GM23338 (cell line): ENCODE data around the gene GTPBP1. TPM values are rescaled to one million over a fixed set of nuclear protein-coding genes. Genes with fewer than 3 reads are reported as not detected.

Source experiments
- ATAC-seq: fragments of 200-7000 bp; cut with Tn5 transposase; 3 replicates; pipeline ENCODE4 v1.9.1; 2020
- DNase-seq: peaks from one replicate; pipeline ENCODE4 v3.0.0-alpha.2; 2015; ENCODE audit warnings: low spot score
- H2AFZ ChIP-seq: fragments of 200-600 bp; sonication (generic); 2 replicates; pipeline ENCODE4 v1.8.0; 2016; ENCODE audit warnings: antibody characterized with exemption, mild to moderate bottlenecking, moderate library complexity
- H3F3A ChIP-seq: fragments of 200-600 bp; sonication (generic); replicated peaks from 2 replicates; pipeline ENCODE4 v1.8.0; 2017; ENCODE audit warnings: antibody characterized with exemption, mixed run types, low read depth
- H3K27ac ChIP-seq: fragments of 200-600 bp; sonication (generic); 2 replicates; pipeline ENCODE4 v1.6.1; 2016; ENCODE audit warnings: low read depth
- H3K27me3 ChIP-seq: fragments of 200-600 bp; sonication (generic); 2 replicates; pipeline ENCODE4 v1.8.0; 2016; ENCODE audit warnings: mild to moderate bottlenecking, mixed run types, moderate library complexity; ENCODE audit not compliant: insufficient read depth
- H3K36me3 ChIP-seq: fragments of 200-600 bp; sonication (generic); 2 replicates; pipeline ENCODE4 v1.8.0; 2016; ENCODE audit warnings: mild to moderate bottlenecking; ENCODE audit not compliant: insufficient read depth
- H3K4me1 ChIP-seq: fragments of 200-600 bp; sonication (generic); 2 replicates; pipeline ENCODE4 v1.8.0; 2016; ENCODE audit warnings: mild to moderate bottlenecking, moderate library complexity; ENCODE audit not compliant: insufficient read depth
- H3K4me2 ChIP-seq: fragments of 200-600 bp; sonication (generic); 2 replicates; pipeline ENCODE4 v1.7.1; 2017; ENCODE audit warnings: mixed run types
- H3K4me3 ChIP-seq: fragments of 200-600 bp; sonication (generic); 2 replicates; pipeline ENCODE4 v1.6.1; 2016; ENCODE audit warnings: mixed run types
- H3K79me2 ChIP-seq: fragments of 200-600 bp; sonication (generic); replicated peaks from 2 replicates; pipeline ENCODE4 v1.8.0; 2017; ENCODE audit warnings: mild to moderate bottlenecking; ENCODE audit not compliant: insufficient read depth
- H3K9me2 ChIP-seq: fragments of 200-600 bp; sonication (generic); 2 replicates; pipeline ENCODE4 v1.8.0; 2017; ENCODE audit not compliant: insufficient read depth
- H4K20me1 ChIP-seq: fragments of 200-600 bp; sonication (generic); replicated peaks from 2 replicates; pipeline ENCODE4 v1.8.0; 2017; ENCODE audit warnings: mild to moderate bottlenecking; ENCODE audit not compliant: insufficient read depth
- H3K27ac Mint-ChIP-seq: 2 replicates; pipeline ENCODE4 v1.8.0; 2020; ENCODE audit warnings: inconsistent platforms, mild to moderate bottlenecking, moderate library complexity, mixed read lengths
- H3K27me3 Mint-ChIP-seq: 3 replicates; pipeline ENCODE4 v1.8.0; 2022; ENCODE audit warnings: low read depth, mild to moderate bottlenecking, moderate library complexity, mixed read lengths, inconsistent platforms; ENCODE audit not compliant: insufficient read depth, poor library complexity
- H3K36me3 Mint-ChIP-seq: 3 replicates; pipeline ENCODE4 v1.8.0; 2021; ENCODE audit warnings: low read depth, mild to moderate bottlenecking, inconsistent platforms, moderate library complexity, mixed read lengths
- H3K4me1 Mint-ChIP-seq: 3 replicates; pipeline ENCODE4 v1.8.0; 2020; ENCODE audit warnings: mild to moderate bottlenecking, inconsistent platforms, mixed read lengths
- H3K4me3 Mint-ChIP-seq: 3 replicates; pipeline ENCODE4 v1.8.0; 2021; ENCODE audit warnings: moderate library complexity, mild to moderate bottlenecking, inconsistent platforms, mixed read lengths
- H3K9me3 Mint-ChIP-seq: 3 replicates; pipeline ENCODE4 v1.8.0; 2020; ENCODE audit warnings: moderate library complexity, mild to moderate bottlenecking, inconsistent platforms, mixed read lengths
- CREB1 ChIP-seq: fragments of 250-450 bp; sonication (Bioruptor Pico); IDR thresholded peaks from 2 replicates; pipeline ENCODE4 v1.5.0; 2020; ENCODE audit warnings: low read depth, mild to moderate bottlenecking, moderate library complexity
- EZH2 ChIP-seq: fragments of 200-600 bp; sonication (generic); IDR thresholded peaks from one replicate; pipeline ENCODE4 v1.8.0; 2017; ENCODE audit warnings: antibody characterized with exemption, mild to moderate bottlenecking, low read depth; ENCODE audit not compliant: unreplicated experiment
- EZH2phosphoT487 ChIP-seq: fragments of 200-600 bp; sonication (generic); IDR thresholded peaks from one replicate; pipeline ENCODE4 v1.8.1; 2018; ENCODE audit warnings: antibody characterized with exemption; ENCODE audit not compliant: unreplicated experiment
- JUNB ChIP-seq: IDR thresholded peaks from one replicate; pipeline ENCODE4 v1.6.1; 2016; ENCODE audit warnings: antibody characterized with exemption; ENCODE audit not compliant: unreplicated experiment
- NANOG ChIP-seq: IDR thresholded peaks from 2 replicates; pipeline ENCODE4 v1.6.1; 2016; ENCODE audit warnings: antibody characterized with exemption, borderline replicate concordance
- POLR2AphosphoS5 ChIP-seq: IDR thresholded peaks from 2 replicates; pipeline ENCODE4 v1.6.1; 2016; ENCODE audit warnings: antibody characterized with exemption, low read depth
- STAT1 ChIP-seq: IDR thresholded peaks from one replicate; pipeline ENCODE4 v1.6.1; 2016; ENCODE audit warnings: antibody characterized with exemption; ENCODE audit not compliant: unreplicated experiment
- ZNF114 ChIP-seq: fragments of 250-450 bp; sonication (Bioruptor Pico); IDR thresholded peaks from 2 replicates; pipeline ENCODE4 v1.5.0; 2020; ENCODE audit warnings: mild to moderate bottlenecking, moderate library complexity
- ZNF331 ChIP-seq: fragments of 250-450 bp; sonication (Bioruptor Pico); IDR thresholded peaks from 2 replicates; pipeline ENCODE4 v1.5.0; 2020; ENCODE audit warnings: low read depth, mild to moderate bottlenecking, moderate library complexity
- polyA plus RNA-seq: library from polyadenylated mRNA; unstranded; fragments of >200 nt; fragmentation: Nextera tagmentation; extraction: Ambion mirVana; gene quantifications from 2 replicates; pipeline ENCODE4 v1.2.1, GENCODE V29; 2016
- total RNA-seq: library from RNA; depleted of rRNA; stranded (reverse); fragments of >200 nt; shearing (Covaris generic); gene quantifications from 2 replicates; pipeline ENCODE4 v1.2.3, GENCODE V29; 2014
- TF ChIP-seq, protein P1 (sequence below): IDR thresholded peaks from one replicate; pipeline ENCODE4 v1.6.1; 2018; ENCODE audit warnings: antibody characterized with exemption; ENCODE audit not compliant: unreplicated experiment
- TF ChIP-seq, protein P2 (sequence below): fragments of 250-450 bp; sonication (Bioruptor Pico); IDR thresholded peaks from 2 replicates; pipeline ENCODE4 v1.5.0; 2020; ENCODE audit warnings: mild to moderate bottlenecking, moderate library complexity
- TF ChIP-seq, protein P3 (sequence below): IDR thresholded peaks from 2 replicates; pipeline ENCODE4 v1.6.1; 2016; ENCODE audit warnings: antibody characterized with exemption
- TF ChIP-seq, protein P4 (sequence below), 2 experiments: fragments of 200-600 bp in 1 of 2; sonication (generic) in 1 of 2; conservative IDR thresholded peaks; 2 replicates each; pipeline versions ENCODE4 v1.5.1 to v1.6.1; 2016 to 2017; ENCODE audit warnings: antibody characterized with exemption in 2 of 2, low read depth in 2 of 2, mild to moderate bottlenecking in 2 of 2, moderate library complexity in 1 of 2

Gene GTPBP1
- total and polyA plus RNA-seq, 2 experiments from 2014 or later = 27.2 to 88.4 TPM

DNA sequence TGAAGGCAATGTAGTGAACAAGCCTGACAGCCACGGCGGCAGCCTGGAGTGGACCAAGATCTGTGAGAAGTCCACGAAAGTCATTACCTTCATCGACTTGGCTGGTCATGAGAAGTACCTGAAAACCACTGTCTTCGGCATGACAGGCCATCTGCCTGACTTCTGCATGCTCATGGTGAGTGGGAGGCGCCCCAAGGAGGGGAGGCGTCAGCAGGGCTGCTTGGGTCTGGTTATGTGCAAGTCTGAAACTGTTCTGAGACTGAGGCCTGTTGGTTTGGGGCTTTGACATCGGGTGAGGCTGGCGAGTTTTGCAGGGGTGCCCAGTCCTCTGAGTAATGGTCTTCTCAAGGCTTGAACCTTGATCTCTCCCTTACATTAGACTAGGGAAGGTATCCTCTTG, 11.1 kb downstream of the GTPBP1 start:
- H3K27me3 Mint-ChIP-seq = peaks cover 7% of the 10 kb centered on the region
- 0 out of 2 replicates have a peak, but pooled peaks cover 4% of the 10 kb centered on the region for H3F3A ChIP-seq
- no peaks in the 10 kb centered on the region for H3K9me2 ChIP-seq
- H3K27ac Mint-ChIP-seq = peak overlapping the region; percentile 90
- H3K27ac ChIP-seq = peak overlapping the region; percentile 32; the same call in 1 of the 2 replicates
- peaks cover 38% of the 10 kb centered on the region for H4K20me1 ChIP-seq
- DNase-seq (no peak), ATAC-seq (no peak)
- peaks cover 43% of the 10 kb centered on the region for H3K36me3 Mint-ChIP-seq
- H3K27me3 ChIP-seq = no peaks in the 10 kb centered on the region
- no peak overlapping the region for H3K4me2 ChIP-seq
- peaks cover 18% of the 10 kb centered on the region; the same call in 1 of the 2 replicates for H3K36me3 ChIP-seq
- no peak overlapping the region for H3K4me3 ChIP-seq
- no peak overlapping the region for H3K4me3 Mint-ChIP-seq
- no peaks in the 10 kb centered on the region for H3K9me3 Mint-ChIP-seq
- peaks cover 40% of the 10 kb centered on the region for H3K79me2 ChIP-seq
- peaks cover 23% of the 10 kb centered on the region for H3K4me1 ChIP-seq
- H2AFZ ChIP-seq = no peak overlapping the region
- TF ChIP-seq STAT1 = no peak
- TF ChIP-seq EZH2phosphoT487 = no peak
- TF ChIP-seq JUNB = no peak
- TF ChIP-seq, protein P1, sequence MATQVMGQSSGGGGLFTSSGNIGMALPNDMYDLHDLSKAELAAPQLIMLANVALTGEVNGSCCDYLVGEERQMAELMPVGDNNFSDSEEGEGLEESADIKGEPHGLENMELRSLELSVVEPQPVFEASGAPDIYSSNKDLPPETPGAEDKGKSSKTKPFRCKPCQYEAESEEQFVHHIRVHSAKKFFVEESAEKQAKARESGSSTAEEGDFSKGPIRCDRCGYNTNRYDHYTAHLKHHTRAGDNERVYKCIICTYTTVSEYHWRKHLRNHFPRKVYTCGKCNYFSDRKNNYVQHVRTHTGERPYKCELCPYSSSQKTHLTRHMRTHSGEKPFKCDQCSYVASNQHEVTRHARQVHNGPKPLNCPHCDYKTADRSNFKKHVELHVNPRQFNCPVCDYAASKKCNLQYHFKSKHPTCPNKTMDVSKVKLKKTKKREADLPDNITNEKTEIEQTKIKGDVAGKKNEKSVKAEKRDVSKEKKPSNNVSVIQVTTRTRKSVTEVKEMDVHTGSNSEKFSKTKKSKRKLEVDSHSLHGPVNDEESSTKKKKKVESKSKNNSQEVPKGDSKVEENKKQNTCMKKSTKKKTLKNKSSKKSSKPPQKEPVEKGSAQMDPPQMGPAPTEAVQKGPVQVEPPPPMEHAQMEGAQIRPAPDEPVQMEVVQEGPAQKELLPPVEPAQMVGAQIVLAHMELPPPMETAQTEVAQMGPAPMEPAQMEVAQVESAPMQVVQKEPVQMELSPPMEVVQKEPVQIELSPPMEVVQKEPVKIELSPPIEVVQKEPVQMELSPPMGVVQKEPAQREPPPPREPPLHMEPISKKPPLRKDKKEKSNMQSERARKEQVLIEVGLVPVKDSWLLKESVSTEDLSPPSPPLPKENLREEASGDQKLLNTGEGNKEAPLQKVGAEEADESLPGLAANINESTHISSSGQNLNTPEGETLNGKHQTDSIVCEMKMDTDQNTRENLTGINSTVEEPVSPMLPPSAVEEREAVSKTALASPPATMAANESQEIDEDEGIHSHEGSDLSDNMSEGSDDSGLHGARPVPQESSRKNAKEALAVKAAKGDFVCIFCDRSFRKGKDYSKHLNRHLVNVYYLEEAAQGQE = no peak
- no peak for TF ChIP-seq EZH2
- no peak for TF ChIP-seq ZNF331 (CRISPR knock-in tag)
- TF ChIP-seq CREB1 (CRISPR knock-in tag) = no peak
- TF ChIP-seq NANOG = no peak
- TF ChIP-seq, protein P2, sequence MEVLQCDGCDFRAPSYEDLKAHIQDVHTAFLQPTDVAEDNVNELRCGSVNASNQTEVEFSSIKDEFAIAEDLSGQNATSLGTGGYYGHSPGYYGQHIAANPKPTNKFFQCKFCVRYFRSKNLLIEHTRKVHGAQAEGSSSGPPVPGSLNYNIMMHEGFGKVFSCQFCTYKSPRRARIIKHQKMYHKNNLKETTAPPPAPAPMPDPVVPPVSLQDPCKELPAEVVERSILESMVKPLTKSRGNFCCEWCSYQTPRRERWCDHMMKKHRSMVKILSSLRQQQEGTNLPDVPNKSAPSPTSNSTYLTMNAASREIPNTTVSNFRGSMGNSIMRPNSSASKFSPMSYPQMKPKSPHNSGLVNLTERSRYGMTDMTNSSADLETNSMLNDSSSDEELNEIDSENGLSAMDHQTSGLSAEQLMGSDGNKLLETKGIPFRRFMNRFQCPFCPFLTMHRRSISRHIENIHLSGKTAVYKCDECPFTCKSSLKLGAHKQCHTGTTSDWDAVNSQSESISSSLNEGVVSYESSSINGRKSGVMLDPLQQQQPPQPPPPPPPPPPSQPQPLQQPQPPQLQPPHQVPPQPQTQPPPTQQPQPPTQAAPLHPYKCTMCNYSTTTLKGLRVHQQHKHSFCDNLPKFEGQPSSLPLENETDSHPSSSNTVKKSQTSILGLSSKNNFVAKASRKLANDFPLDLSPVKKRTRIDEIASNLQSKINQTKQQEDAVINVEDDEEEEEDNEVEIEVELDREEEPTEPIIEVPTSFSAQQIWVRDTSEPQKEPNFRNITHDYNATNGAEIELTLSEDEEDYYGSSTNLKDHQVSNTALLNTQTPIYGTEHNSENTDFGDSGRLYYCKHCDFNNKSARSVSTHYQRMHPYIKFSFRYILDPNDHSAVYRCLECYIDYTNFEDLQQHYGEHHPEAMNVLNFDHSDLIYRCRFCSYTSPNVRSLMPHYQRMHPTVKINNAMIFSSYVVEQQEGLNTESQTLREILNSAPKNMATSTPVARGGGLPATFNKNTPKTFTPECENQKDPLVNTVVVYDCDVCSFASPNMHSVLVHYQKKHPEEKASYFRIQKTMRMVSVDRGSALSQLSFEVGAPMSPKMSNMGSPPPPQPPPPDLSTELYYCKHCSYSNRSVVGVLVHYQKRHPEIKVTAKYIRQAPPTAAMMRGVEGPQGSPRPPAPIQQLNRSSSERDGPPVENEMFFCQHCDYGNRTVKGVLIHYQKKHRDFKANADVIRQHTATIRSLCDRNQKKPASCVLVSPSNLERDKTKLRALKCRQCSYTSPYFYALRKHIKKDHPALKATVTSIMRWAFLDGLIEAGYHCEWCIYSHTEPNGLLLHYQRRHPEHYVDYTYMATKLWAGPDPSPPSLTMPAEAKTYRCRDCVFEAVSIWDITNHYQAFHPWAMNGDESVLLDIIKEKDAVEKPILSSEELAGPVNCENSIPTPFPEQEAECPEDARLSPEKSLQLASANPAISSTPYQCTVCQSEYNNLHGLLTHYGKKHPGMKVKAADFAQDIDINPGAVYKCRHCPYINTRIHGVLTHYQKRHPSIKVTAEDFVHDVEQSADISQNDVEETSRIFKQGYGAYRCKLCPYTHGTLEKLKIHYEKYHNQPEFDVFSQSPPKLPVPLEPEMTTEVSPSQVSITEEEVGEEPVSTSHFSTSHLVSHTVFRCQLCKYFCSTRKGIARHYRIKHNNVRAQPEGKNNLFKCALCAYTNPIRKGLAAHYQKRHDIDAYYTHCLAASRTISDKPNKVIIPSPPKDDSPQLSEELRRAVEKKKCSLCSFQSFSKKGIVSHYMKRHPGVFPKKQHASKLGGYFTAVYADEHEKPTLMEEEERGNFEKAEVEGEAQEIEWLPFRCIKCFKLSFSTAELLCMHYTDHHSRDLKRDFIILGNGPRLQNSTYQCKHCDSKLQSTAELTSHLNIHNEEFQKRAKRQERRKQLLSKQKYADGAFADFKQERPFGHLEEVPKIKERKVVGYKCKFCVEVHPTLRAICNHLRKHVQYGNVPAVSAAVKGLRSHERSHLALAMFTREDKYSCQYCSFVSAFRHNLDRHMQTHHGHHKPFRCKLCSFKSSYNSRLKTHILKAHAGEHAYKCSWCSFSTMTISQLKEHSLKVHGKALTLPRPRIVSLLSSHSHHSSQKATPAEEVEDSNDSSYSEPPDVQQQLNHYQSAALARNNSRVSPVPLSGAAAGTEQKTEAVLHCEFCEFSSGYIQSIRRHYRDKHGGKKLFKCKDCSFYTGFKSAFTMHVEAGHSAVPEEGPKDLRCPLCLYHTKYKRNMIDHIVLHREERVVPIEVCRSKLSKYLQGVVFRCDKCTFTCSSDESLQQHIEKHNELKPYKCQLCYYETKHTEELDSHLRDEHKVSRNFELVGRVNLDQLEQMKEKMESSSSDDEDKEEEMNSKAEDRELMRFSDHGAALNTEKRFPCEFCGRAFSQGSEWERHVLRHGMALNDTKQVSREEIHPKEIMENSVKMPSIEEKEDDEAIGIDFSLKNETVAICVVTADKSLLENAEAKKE (CRISPR knock-in tag) = no peak
- TF ChIP-seq, protein P3, sequence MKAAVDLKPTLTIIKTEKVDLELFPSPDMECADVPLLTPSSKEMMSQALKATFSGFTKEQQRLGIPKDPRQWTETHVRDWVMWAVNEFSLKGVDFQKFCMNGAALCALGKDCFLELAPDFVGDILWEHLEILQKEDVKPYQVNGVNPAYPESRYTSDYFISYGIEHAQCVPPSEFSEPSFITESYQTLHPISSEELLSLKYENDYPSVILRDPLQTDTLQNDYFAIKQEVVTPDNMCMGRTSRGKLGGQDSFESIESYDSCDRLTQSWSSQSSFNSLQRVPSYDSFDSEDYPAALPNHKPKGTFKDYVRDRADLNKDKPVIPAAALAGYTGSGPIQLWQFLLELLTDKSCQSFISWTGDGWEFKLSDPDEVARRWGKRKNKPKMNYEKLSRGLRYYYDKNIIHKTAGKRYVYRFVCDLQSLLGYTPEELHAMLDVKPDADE = no peak
- TF ChIP-seq POLR2AphosphoS5 = no peak
- TF ChIP-seq, protein P4, sequence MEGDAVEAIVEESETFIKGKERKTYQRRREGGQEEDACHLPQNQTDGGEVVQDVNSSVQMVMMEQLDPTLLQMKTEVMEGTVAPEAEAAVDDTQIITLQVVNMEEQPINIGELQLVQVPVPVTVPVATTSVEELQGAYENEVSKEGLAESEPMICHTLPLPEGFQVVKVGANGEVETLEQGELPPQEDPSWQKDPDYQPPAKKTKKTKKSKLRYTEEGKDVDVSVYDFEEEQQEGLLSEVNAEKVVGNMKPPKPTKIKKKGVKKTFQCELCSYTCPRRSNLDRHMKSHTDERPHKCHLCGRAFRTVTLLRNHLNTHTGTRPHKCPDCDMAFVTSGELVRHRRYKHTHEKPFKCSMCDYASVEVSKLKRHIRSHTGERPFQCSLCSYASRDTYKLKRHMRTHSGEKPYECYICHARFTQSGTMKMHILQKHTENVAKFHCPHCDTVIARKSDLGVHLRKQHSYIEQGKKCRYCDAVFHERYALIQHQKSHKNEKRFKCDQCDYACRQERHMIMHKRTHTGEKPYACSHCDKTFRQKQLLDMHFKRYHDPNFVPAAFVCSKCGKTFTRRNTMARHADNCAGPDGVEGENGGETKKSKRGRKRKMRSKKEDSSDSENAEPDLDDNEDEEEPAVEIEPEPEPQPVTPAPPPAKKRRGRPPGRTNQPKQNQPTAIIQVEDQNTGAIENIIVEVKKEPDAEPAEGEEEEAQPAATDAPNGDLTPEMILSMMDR (conservative IDR thresholded peaks at IDR 0.05; ENCODE audit: low read depth in 2 of 2) = no peak
- no peak for TF ChIP-seq ZNF114
- peaks cover 38% of the 10 kb centered on the region for H3K4me1 Mint-ChIP-seq
